ENCODE data around the gene ARHGAP6.

ARHGAP6 gene

DNA sequence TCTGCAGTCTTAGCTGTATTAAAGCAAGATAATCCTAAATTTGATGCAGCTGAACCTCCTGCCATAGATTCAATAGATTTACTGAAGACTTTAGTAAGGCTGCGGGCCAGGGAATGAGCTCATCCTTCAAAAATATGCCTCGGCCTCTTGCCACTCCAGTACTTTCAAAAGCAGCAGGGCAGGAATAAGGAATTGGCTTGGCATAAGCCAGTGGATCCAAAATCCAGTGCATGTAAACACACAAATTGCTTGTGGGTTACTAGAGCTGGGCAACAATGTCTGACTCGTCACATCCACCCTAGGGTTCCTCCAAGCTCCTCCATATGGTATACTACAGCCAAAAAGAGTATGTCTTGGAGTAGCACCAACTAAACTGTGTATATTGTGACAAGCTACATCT, 207.6 kb downstream of the ARHGAP6 start:
- no peak for DNase-seq

DNA sequence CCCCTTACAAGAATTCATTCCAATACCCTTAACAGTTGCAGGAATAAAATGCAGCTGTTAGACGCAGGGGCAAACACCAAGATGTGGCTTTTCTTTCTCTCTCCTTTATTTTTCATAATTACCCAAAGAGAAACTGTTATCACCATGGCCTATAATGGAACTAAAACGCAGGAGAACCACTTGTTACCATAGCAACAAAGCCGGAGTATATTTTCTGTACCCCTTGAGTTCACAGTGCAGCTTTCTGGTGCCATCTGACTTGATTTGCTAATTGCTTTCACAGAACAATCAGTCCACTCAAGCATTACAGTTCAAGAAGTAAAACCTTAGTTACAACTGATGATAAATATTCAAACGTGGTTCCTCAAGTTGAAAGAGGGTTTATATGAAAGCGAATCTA, 214.6 kb downstream of the ARHGAP6 start:
- no peak for DNase-seq

- no peak for DNase-seq
Observed at GRCh38 chrX:11450354-11450753, 215.4 kb downstream of the ARHGAP6 start.

DNA sequence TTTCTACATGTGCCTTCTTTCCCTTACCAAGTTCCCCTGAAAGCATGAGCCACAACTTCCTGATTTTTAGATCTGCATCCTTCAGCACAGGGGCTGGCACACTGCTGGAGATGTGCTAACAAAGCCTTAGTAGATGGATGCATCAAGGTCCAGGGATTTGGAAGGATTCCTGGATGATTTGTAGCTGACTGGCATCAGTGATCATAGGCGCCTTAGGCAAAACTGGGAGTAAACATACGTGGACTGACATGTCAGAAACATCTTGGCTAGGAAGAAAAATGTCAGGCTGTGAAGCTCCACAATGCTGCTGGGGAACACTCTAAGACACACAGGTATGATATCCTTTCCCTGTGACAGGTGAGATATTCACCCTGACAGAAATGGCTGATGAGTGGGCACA, 216.1 kb downstream of the ARHGAP6 start:
- no peak for DNase-seq

- no peak for DNase-seq
Observed at GRCh38 chrX:11447418-11447817, 218.3 kb downstream of the ARHGAP6 start.

GRCh38 chrX:11446949-11447348, 218.8 kb downstream of the ARHGAP6 start:
- no peak for DNase-seq

- DNase-seq: no peak
Observed at GRCh38 chrX:11446336-11446735, 219.4 kb downstream of the ARHGAP6 start.

DNA sequence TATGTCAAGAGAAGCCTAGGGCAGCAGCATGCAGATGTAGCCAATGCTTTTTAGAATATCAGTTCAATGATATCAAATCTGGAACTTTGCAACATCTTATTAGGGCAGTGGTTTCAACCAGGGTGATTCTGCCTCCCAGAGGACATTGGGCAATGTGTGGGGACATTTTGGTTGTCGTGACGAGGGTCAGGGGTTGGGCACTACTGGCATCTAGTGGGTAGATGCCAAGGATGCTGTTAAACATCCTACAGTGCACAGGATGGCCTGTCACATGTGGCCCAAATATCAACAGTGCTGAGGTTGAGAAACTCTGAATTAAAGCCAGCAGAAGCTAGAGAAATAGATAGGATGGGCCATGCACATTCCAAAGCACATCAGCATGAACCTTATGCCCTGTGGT, 220.2 kb downstream of the ARHGAP6 start:
- DNase-seq: no peak

DNA sequence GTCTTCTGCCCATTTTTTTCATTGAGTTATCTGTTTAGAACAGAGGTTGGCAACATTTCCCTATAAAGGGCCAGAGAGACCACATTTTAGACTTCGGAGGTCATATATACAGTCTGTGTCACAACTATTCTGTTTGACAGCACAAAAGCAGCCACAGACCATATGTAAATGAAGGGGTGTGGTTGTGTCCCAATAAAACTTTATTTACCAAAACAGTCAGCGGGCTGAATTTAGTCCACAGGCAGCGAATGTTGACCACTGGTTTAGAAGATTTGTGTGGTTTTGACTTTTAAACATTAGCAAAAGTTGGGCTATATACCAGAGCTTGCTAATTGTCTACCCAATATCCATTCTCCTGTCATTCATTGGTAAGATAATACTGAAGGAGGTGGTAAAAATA, 221.7 kb downstream of the ARHGAP6 start:
- DNase-seq: no peak

- DNase-seq: no peak
Observed at GRCh38 chrX:11439846-11440245, 225.9 kb downstream of the ARHGAP6 start.

- DNase-seq: no peak
Observed at GRCh38 chrX:11438767-11439166, 227.0 kb downstream of the ARHGAP6 start.

- DNase-seq: no peak
Observed at GRCh38 chrX:11438380-11438723, 227.4 kb downstream of the ARHGAP6 start.

DNA sequence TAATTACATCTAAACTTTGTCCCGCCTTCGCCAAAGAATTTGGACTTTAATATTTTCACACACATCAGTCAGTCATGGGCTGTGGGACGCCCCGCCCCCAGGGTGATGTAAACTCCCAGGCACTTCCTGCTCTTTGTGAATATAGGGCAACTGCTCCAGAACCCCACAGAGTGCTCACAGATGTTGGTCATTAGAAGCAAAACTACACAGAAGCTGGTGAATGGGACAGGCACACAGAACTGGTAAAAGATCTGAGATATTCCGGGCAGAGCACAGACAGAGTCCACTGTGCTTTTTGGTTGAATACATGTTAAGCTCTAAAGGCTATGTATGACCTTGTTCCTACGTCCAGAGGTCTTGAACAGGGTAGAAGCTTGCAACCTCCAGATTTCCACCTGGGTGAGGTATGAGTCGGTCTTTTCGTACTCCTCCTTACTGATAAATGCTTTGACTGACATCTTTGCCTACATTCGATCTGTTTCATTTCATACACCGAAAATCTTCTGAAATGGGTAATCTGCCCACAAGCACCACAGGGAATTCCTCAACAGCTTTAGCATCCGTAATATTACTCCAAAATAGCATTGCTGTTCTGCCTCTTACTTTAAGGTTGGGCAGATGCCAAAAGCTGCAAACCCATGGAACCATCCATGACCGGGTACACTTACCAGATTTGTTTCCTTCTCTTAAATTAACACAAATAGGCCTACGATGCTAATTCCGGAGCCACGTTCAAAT, 227.9 kb downstream of the ARHGAP6 start:
- no peak for DNase-seq

DNA sequence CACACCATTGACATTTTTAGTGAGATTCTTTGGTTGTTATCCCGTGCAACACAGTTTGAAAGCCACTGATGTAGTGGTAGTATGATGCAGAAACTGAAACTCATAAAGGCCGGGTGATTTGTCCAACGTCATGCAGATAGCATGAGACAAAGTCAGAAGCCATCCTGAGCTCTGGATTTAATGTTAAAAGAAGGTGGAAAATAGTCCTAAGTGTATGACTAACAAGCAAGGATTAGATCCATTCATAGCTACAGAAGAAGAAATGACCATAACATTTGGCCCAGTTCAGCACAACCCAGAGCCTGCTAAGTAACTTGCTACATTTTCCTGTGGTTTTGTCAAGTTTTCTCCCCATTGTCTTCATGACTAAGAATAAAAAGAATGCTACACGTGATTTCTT, 230.2 kb downstream of the ARHGAP6 start:
- no peak for DNase-seq

DNA sequence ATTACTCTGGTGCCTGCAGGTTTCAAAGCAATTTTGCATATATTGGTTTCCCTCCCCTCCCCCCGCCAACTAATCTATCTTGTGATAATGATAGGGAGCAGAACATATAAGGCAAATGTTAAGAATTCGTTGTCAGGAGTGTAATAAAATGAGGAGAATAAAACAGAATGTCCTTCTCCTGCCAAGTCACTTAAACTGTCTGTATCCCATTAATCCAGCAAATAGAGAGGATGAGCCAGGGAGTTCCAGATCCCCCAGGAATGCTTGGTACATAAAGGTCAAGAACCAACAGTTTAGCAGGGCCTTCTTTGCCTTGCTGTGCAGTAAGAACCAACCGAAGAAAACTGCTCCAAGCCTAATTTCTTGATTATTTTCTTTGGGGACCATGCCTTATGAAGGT, 231.1 kb downstream of the ARHGAP6 start:
- DNase-seq: no peak

DNA sequence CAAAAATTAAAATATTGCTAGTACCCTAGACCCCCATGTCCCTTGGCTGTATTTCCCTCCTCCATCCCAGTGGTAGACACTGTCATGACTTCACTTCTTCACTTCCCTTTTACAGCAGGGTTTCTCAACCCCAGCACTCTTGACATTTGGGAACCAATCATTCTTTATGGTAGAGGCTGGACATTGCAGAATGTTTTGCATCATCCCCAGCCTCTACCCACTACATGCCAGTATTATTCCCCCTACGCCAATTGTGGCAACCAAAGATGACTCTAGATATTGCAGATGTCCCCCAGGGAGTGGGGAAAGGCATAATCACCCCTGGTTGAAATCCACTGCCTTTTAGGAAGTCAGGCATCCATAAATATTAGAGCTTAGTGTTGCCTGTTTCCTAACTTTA, 233.9 kb downstream of the ARHGAP6 start:
- DNase-seq: no peak

- no peak for DNase-seq
Observed at GRCh38 chrX:11430271-11430670, 235.4 kb downstream of the ARHGAP6 start.

GRCh38 chrX:11429538-11430085, 236.1 kb downstream of the ARHGAP6 start:
- DNase-seq: no peak

- DNase-seq: no peak
Observed at GRCh38 chrX:11427453-11428071, 238.2 kb downstream of the ARHGAP6 start.

DNA sequence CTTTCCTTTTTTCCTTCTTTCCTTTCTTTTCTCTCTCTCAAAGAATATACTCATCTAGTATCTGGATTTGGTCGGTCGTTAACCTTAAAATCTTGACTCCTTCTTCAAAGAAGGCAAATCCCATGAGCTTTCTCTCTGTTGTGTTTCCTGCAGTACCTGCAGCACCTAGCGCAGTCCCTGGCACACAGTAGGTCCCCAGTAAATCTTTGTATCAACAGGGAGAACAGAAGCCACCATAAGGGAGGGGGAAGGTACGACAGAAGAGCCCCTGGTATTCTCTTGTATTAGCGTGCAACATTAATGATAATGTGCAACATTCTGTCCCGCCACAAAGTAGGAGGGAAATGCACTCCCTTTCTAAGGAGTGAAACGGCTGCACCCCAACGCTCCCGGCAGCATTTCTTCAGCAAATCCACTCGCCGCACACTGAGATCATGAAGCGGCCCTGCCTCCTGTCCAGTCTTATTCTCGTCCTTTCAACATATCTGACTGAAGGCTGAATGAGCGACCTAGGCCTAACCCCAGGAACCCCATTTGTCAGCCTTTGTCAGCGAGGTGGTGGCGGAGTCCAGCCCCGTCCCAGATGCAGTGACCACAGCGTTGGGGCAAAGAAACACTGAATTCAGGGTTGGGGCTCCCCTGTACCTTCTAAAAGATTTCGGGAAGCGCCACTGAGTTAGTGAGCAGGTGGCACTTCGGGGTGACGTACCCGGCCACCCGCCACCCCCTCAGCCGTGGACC, 238.8 kb downstream of the ARHGAP6 start:
- no peak for DNase-seq

DNA sequence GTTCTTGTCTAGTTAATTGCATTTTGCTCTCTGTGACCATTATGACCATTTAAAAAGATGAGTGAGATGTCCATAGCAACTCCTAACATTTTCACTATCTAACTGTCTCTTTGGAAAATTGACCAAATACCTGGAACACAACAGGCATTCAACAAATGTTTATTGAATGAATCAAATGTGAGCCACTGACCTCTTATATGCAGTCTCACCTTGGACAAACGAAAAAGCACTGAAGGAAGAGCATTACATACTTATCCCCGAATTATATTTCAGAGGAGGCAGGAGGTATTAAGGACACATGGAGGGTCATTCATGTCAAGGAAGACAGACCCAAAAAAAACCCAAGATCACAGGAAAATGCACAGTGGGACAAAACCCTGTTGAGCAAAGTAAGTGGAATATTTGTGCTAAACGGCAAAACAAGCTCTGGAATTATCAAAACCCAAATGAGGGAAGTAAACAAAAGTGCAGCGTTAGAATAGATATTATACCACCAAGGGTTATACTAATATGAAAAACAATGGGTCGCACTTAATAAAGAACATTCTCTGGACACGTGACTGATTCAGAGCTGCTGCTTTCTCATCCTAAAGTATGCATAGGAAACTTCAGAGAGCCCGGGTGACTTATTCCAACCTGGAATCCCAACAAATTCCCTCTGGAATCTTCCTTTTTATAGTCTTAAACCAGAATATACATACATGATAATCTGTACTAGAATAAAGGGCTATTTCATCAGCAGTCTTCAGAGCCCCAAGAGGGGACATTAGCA, 240.6 kb downstream of the ARHGAP6 start:
- DNase-seq: no peak

GRCh38 chrX:11423949-11424348, 241.8 kb downstream of the ARHGAP6 start:
- DNase-seq: no peak

GRCh38 chrX:11423362-11423818, 242.3 kb downstream of the ARHGAP6 start:
- DNase-seq: no peak
